GM12878 (cell line): Measurements from ENCODE around the gene ANK3. TPM values are rescaled to one million over a fixed set of nuclear protein-coding genes. Genes with fewer than 3 reads are reported as not detected.

Experiments
- ATAC-seq: fragments of 200-7000 bp; cut with Tn5 transposase; 3 replicates; pipeline ENCODE4 v1.9.1; 2020; ENCODE audit warnings: mild to moderate bottlenecking, moderate library complexity
- BruUV-seq: library from RNA; stranded (reverse); fragments of 400-500 nt; replicated peaks from 2 replicates; lab custom pipeline; 2021; lab: Mats Ljungman, UMichigan
- CTCF ChIA-PET: fragments of 300-600 bp; sonication (Branson Sonifier 250); formaldehyde crosslinking; extraction: SDS; loops from one replicate; lab custom pipeline; 2021; ENCODE audit warnings: inconsistent platforms; lab: Yijun Ruan, JAX
- POLR2A ChIA-PET: fragments of 350-600 bp; formaldehyde crosslinking; extraction: SDS; loops from one replicate; lab custom pipeline; 2021; ENCODE audit warnings: inconsistent platforms; lab: Charles Lee
- RAD21 ChIA-PET: fragments of 300-600 bp; sonication (Branson Sonifier 250); formaldehyde crosslinking; loops from one replicate; lab custom pipeline; 2023; ENCODE audit warnings: antibody characterized with exemption; ENCODE audit not compliant: unreplicated experiment; lab: Charles Lee
- SMC1A ChIA-PET: fragments of 300-600 bp; sonication (Branson Sonifier 250); formaldehyde crosslinking; loops from one replicate; lab custom pipeline; 2023; ENCODE audit not compliant: unreplicated experiment, uncharacterized antibody; lab: Charles Lee
- DNase-seq: peaks from one replicate; pipeline ENCODE4 v3.0.0-alpha.2; 2011; ENCODE audit warnings: low read depth, low spot score
- FAIRE-seq: peaks from 3 replicates; lab custom pipeline; 2011; peaks lifted over from hg19 to GRCh38; lab: Jason Lieb, UNC
- H2AFZ ChIP-seq: 2 replicates; pipeline ENCODE4 v1.6.0; 2011; ENCODE audit warnings: low read depth, low read length, control low read depth; ENCODE audit not compliant: control insufficient read depth
- H3K27ac ChIP-seq: 2 replicates; pipeline ENCODE4 v1.5.1; 2011; ENCODE audit warnings: control low read depth; ENCODE audit not compliant: control insufficient read depth, insufficient read depth
- H3K27me3 ChIP-seq, 2 experiments: replicated peaks in 1 of 2; 2 replicates each; pipeline versions ENCODE4 v1.6.0 to v1.6.1; 2011; ENCODE audit warnings: low read length in 1 of 2; ENCODE audit not compliant: control insufficient read depth in 2 of 2, insufficient read depth in 2 of 2
- H3K36me3 ChIP-seq, 2 experiments: 2 replicates each; pipeline ENCODE4 v1.5.1; 2011; ENCODE audit warnings: low read length in 1 of 2; ENCODE audit not compliant: control insufficient read depth in 2 of 2, insufficient read depth in 2 of 2
- H3K4me1 ChIP-seq: 2 replicates; pipeline ENCODE4 v1.6.1; 2011; ENCODE audit warnings: mild to moderate bottlenecking, low read length, moderate library complexity, mixed read lengths; ENCODE audit not compliant: control insufficient read depth, insufficient read depth
- H3K4me2 ChIP-seq: 2 replicates; pipeline ENCODE4 v1.6.0; 2011; ENCODE audit warnings: control low read depth; ENCODE audit not compliant: control insufficient read depth, insufficient read depth
- H3K4me3 ChIP-seq: fragments of 200-600 bp; sonication (generic); 2 replicates; pipeline ENCODE4 v1.5.1; 2016
- H3K79me2 ChIP-seq: 2 replicates; pipeline ENCODE4 v1.6.0; 2011; ENCODE audit warnings: low read length; ENCODE audit not compliant: control insufficient read depth, insufficient read depth
- H3K9ac ChIP-seq: 2 replicates; pipeline ENCODE4 v1.8.0; 2011; ENCODE audit warnings: low read length, control low read depth, mixed read lengths; ENCODE audit not compliant: control insufficient read depth, insufficient read depth
- H3K9me3 ChIP-seq: replicated peaks from 3 replicates; pipeline ENCODE4 v1.5.1; 2011; ENCODE audit warnings: mild to moderate bottlenecking, low read length; ENCODE audit not compliant: control insufficient read depth, insufficient read depth
- H4K20me1 ChIP-seq: 2 replicates; pipeline ENCODE4 v1.6.0; 2011; ENCODE audit not compliant: control insufficient read depth, insufficient read depth
- BCL3 ChIP-seq: IDR thresholded peaks from 2 replicates; pipeline ENCODE4 v1.6.1; 2011; ENCODE audit warnings: borderline replicate concordance, low read depth, mild to moderate bottlenecking, moderate library complexity, low read length; ENCODE audit not compliant: insufficient read depth, poor library complexity, severe bottlenecking
- DPF2 ChIP-seq: fragments of 450-650 bp; IDR thresholded peaks from 2 replicates; pipeline ENCODE4 v1.6.1; 2017; ENCODE audit warnings: mild to moderate bottlenecking
- ETV6 ChIP-seq, 2 experiments: fragments of 450-650 bp in 1 of 2; IDR thresholded peaks in 1 of 2; conservative IDR thresholded peaks in 1 of 2; 2 replicates each; pipeline ENCODE4 v1.6.1; 2014; ENCODE audit warnings: antibody characterized with exemption in 1 of 2, borderline replicate concordance in 1 of 2, low read depth in 1 of 2, mild to moderate bottlenecking in 1 of 2, moderate library complexity in 1 of 2
- HDAC2 ChIP-seq: fragments of 200-600 bp; sonication (generic); IDR thresholded peaks from 2 replicates; pipeline ENCODE4 v1.6.1; 2017
- MTA3 ChIP-seq: IDR thresholded peaks from 2 replicates; pipeline ENCODE4 v1.6.1; 2012; ENCODE audit warnings: low read length, inconsistent platforms, borderline replicate concordance
- NFYA ChIP-seq: IDR thresholded peaks from 2 replicates; pipeline ENCODE4 v1.6.1; 2011; ENCODE audit warnings: low read depth, mild to moderate bottlenecking, low read length, improper control_type of control experiment, borderline replicate concordance
- NRF1 ChIP-seq: conservative IDR thresholded peaks from 2 replicates; pipeline ENCODE4 v1.6.1; 2011; ENCODE audit warnings: mild to moderate bottlenecking, low read depth, low read length, improper control_type of control experiment
- PAX5 ChIP-seq: IDR thresholded peaks from 2 replicates; pipeline ENCODE4 v1.6.1; 2011; ENCODE audit warnings: low read depth, low read length, borderline replicate concordance
- POLR2A ChIP-seq: IDR thresholded peaks from 2 replicates; pipeline ENCODE4 v1.6.1; 2011; ENCODE audit warnings: low read depth, mild to moderate bottlenecking, low read length
- RFX5 ChIP-seq: IDR thresholded peaks from 2 replicates; pipeline ENCODE4 v1.6.1; 2011; ENCODE audit warnings: low read depth, low read length, improper control_type of control experiment
- SMAD5 ChIP-seq: IDR thresholded peaks from 2 replicates; pipeline ENCODE4 v1.6.1; 2016; ENCODE audit warnings: antibody characterized with exemption, low read depth
- SMARCA5 ChIP-seq: fragments of 450-650 bp; IDR thresholded peaks from 2 replicates; pipeline ENCODE4 v1.6.1; 2017; ENCODE audit warnings: mild to moderate bottlenecking
- SREBF1 ChIP-seq: IDR thresholded peaks from 2 replicates; pipeline ENCODE4 v1.6.1; 2012; ENCODE audit warnings: mild to moderate bottlenecking, low read length
- TCF12 ChIP-seq: IDR thresholded peaks from 2 replicates; pipeline ENCODE4 v1.6.1; 2011; ENCODE audit warnings: low read depth, mild to moderate bottlenecking, low read length
- WRNIP1 ChIP-seq: IDR thresholded peaks from 2 replicates; pipeline ENCODE4 v1.6.1; 2011; ENCODE audit warnings: low read depth, low read length, improper control_type of control experiment, borderline replicate concordance
- ZNF622 ChIP-seq: fragments of 450-650 bp; IDR thresholded peaks from 2 replicates; pipeline ENCODE4 v1.6.1; 2017; ENCODE audit warnings: mild to moderate bottlenecking, inconsistent platforms
- ZSCAN29 ChIP-seq: fragments of 450-650 bp; IDR thresholded peaks from 2 replicates; pipeline ENCODE4 v1.6.1; 2017; ENCODE audit warnings: mild to moderate bottlenecking, moderate library complexity
- WGBS: methylation state at CpG from one replicate; pipeline ENCODE4 v1.1.6; 2016; ENCODE audit warnings: low lambda C conversion rate; ENCODE audit not compliant: insufficient replicate concordance, insufficient coverage; ENCODE audit errors: missing lambda C conversion rate; 5-methylcytosine and 5-hydroxymethylcytosine counted together
- in situ Hi-C: fragments of 300-500 bp; cut with MboI; formaldehyde crosslinking; loops from 9 replicates; pipeline ENCODE4 v1.14.3; 2018; ENCODE audit warnings: mixed read lengths
- intact Hi-C: fragments of 100-400 bp; cut with micrococcal nuclease; formaldehyde crosslinking; loops from one replicate; pipeline ENCODE4 v1.14.2; 2022; ENCODE audit not compliant: unreplicated experiment
- polyA plus RNA-seq, 11 experiments: library from polyadenylated mRNA; depleted of rRNA in 4 of 11; unstranded in 6 of 11; stranded (reverse) in 5 of 11; fragments of >200 nt; fragmentation: Nextera tagmentation in 4 of 11; fragmentation: Illumina TruSeq in 1 of 11; extraction: Ambion mirVana in 4 of 11; extraction: Trizol in 1 of 11; gene quantifications; 1 replicate in 1 of 11; 2 replicates in 10 of 11; pipeline versions ENCODE4 v1.2.1 to v1.2.3, GENCODE V29; 2011 to 2016; ENCODE audit warnings: inconsistent platforms in 2 of 11, missing spikeins in 2 of 11, low read depth in 1 of 11
- total RNA-seq, 4 experiments: library from RNA; depleted of rRNA in 3 of 4; stranded (reverse); fragments of >200 nt in 3 of 4; fragmentation: Illumina TruSeq in 1 of 4; extraction: Trizol in 1 of 4; gene quantifications; 2 replicates each; pipeline versions ENCODE4 v1.2.1 to v1.2.3, GENCODE V29; 2013 to 2021

ANK3 gene
- total and polyA plus RNA-seq, 10 of the 15 experiments (the other 5 are each of a cell fraction or from before 2014, with no cell fraction given): 0.06 to 0.82 (median 0.20) TPM; not detected in 2

GRCh38 chr10:60082744-60083344 lies 306.8 kb downstream of the ANK3 start:
- Histone ChIP-seq H4K20me1 (no peaks in the 10 kb centered on the region), H3K9me3 (no peaks in the 10 kb centered on the region), H2AFZ (no peak overlapping the region), H3K4me3 (no peak overlapping the region), H3K79me2 (no peaks in the 10 kb centered on the region), H3K4me2 (peak overlapping the region; percentile 30; the same call in 1 of the 2 replicates), H3K36me3 (no peaks in the 10 kb centered on the region), H3K27ac (no peak overlapping the region), H3K4me1 (peaks cover 9% of the 10 kb centered on the region), H3K27me3 (no peaks in the 10 kb centered on the region), H3K9ac (no peak overlapping the region)
- ChIA-PET POLR2A (no interaction called here), CTCF (interaction anchor here (1.2 kb wide), 1 partner anchor 18 kb away, joined by 3 read pairs; no protein-coding TSS in a partner anchor), RAD21 (no interaction called here), SMC1A (interaction anchor here (1.7 kb wide), 1 partner anchor 16 kb away, joined by 5 read pairs; no protein-coding TSS in a partner anchor)
- 73% methylated on average over 5 of the region's 5 CpGs for WGBS
- FAIRE-seq: no peak
- DNase-seq: no peak
- intact Hi-C loops: no loop called here
- in situ Hi-C loops: no loop called here
- TF ChIP-seq SREBF1 (no peak), WRNIP1 (no peak)
- no TSS peak for BruUV-seq
- no peak for ATAC-seq

GRCh38 chr10:60082341-60082740 lies 307.3 kb downstream of the ANK3 start:
- H3K4me3 ChIP-seq: no peak overlapping the region
- no peaks in the 10 kb centered on the region for H3K9me3 ChIP-seq
- in situ Hi-C loops (no loop called here), intact Hi-C loops (no loop called here)
- BruUV-seq: no TSS peak
- FAIRE-seq (no peak), DNase-seq (no peak), ATAC-seq (no peak)
- no peak overlapping the region for H2AFZ ChIP-seq
- no peaks in the 10 kb centered on the region for H3K27me3 ChIP-seq
- WGBS: 50% methylated on average over 6 of the region's 6 CpGs
- no peaks in the 10 kb centered on the region for H4K20me1 ChIP-seq
- ChIA-PET SMC1A (interaction anchor here (0.6 to 1.7 kb wide), 3 partner anchors 9 to 17 kb away, joined by 3 to 5 read pairs (median 3); no protein-coding TSS in a partner anchor), RAD21 (no interaction called here), POLR2A (no interaction called here), CTCF (no interaction called here)
- no peak overlapping the region for H3K27ac ChIP-seq
- H3K79me2 ChIP-seq: no peaks in the 10 kb centered on the region
- peaks cover 9% of the 10 kb centered on the region for H3K4me1 ChIP-seq
- H3K36me3 ChIP-seq: no peaks in the 10 kb centered on the region
- no peak overlapping the region for H3K4me2 ChIP-seq
- H3K9ac ChIP-seq: no peak overlapping the region
- no peak for TF ChIP-seq MTA3
- no peak for TF ChIP-seq SMARCA5
- TF ChIP-seq NRF1: no peak
- no peak for TF ChIP-seq RFX5
- no peak for TF ChIP-seq POLR2A
- TF ChIP-seq ZNF622: no peak
- TF ChIP-seq SMAD5: no peak
- TF ChIP-seq BCL3: no peak
- no peak for TF ChIP-seq DPF2
- no peak for TF ChIP-seq ZSCAN29
- no peak for TF ChIP-seq PAX5
- no peak for TF ChIP-seq HDAC2
- TF ChIP-seq ETV6 (conservative IDR thresholded peaks at IDR 0.05 in 1 of 2, IDR thresholded peaks at IDR 0.05 in 1 of 2; ENCODE audit: borderline replicate concordance in 1 of 2, low read depth in 1 of 2): no peak
- no peak for TF ChIP-seq TCF12
- TF ChIP-seq NFYA: no peak
